Neuronal stem cell (in vitro differentiated cells): Measurements from ENCODE around the gene TTLL1.

Experiments used
- DNase-seq: peaks from one replicate; pipeline ENCODE4 v3.0.0-alpha.2; 2013; ENCODE audit warnings: low spot score
- H2AFZ ChIP-seq: one replicate; pipeline ENCODE4 v1.6.1; 2013; ENCODE audit warnings: mild to moderate bottlenecking, low read length, inconsistent platforms
- H2AK5ac ChIP-seq: 2 replicates; pipeline ENCODE4 v1.6.1; 2013; ENCODE audit warnings: low read depth, mild to moderate bottlenecking, inconsistent platforms, low read length, moderate library complexity, mixed read lengths
- H2BK120ac ChIP-seq: 2 replicates; pipeline ENCODE4 v1.6.1; 2013; ENCODE audit warnings: low read depth, mild to moderate bottlenecking, inconsistent platforms, low read length, moderate library complexity, mixed read lengths
- H2BK12ac ChIP-seq: one replicate; pipeline ENCODE4 v1.6.1; 2013; ENCODE audit warnings: low read length, inconsistent platforms
- H2BK15ac ChIP-seq: 2 replicates; pipeline ENCODE4 v1.6.1; 2013; ENCODE audit warnings: mild to moderate bottlenecking, low read length, inconsistent platforms, mixed read lengths
- H2BK5ac ChIP-seq: one replicate; pipeline ENCODE4 v1.6.1; 2013; ENCODE audit warnings: inconsistent platforms, mild to moderate bottlenecking, low read length, moderate library complexity
- H3K14ac ChIP-seq: one replicate; pipeline ENCODE4 v1.6.1; 2013; ENCODE audit warnings: low read length, inconsistent platforms
- H3K18ac ChIP-seq: 2 replicates; pipeline ENCODE4 v1.6.1; 2013; ENCODE audit warnings: low read length, inconsistent platforms
- H3K23ac ChIP-seq: 2 replicates; pipeline ENCODE4 v1.6.1; 2013; ENCODE audit warnings: low read depth, mild to moderate bottlenecking, mixed read lengths, low read length, inconsistent platforms; ENCODE audit not compliant: poor library complexity
- H3K27ac ChIP-seq: replicated peaks from 3 replicates; pipeline ENCODE4 v1.5.1; 2013; ENCODE audit warnings: low read length, inconsistent platforms
- H3K27me3 ChIP-seq, 3 experiments: 2 replicates each; pipeline ENCODE4 v1.6.1; 2013; ENCODE audit warnings: low read length in 3 of 3, mild to moderate bottlenecking in 2 of 3, inconsistent platforms in 1 of 3, low read depth in 1 of 3, mixed read lengths in 1 of 3, moderate library complexity in 1 of 3; ENCODE audit not compliant: control insufficient read depth in 3 of 3, insufficient read depth in 3 of 3
- H3K36me3 ChIP-seq, 2 donors: replicated peaks in 1 of 2; 2 replicates each; pipeline ENCODE4 v1.6.1; 2013; ENCODE audit warnings: low read length in 2 of 2; ENCODE audit not compliant: control insufficient read depth in 2 of 2, insufficient read depth in 2 of 2
- H3K4ac ChIP-seq: 2 replicates; pipeline ENCODE4 v1.6.1; 2013; ENCODE audit warnings: inconsistent platforms, mild to moderate bottlenecking, low read length, moderate library complexity
- H3K4me1 ChIP-seq, 2 donors: 1 replicate in 1 of 2; 2 replicates in 1 of 2; pipeline ENCODE4 v1.6.1; 2013; ENCODE audit warnings: low read length in 2 of 2, low read depth in 1 of 2; ENCODE audit not compliant: control insufficient read depth in 2 of 2, insufficient read depth in 1 of 2
- H3K4me2 ChIP-seq: one replicate; pipeline ENCODE4 v1.6.1; 2013; ENCODE audit warnings: mild to moderate bottlenecking, low read length, inconsistent platforms; ENCODE audit not compliant: insufficient read depth, poor library complexity, severe bottlenecking
- H3K4me3 ChIP-seq, 2 donors: 2 replicates each; pipeline ENCODE4 v1.5.1; 2013; ENCODE audit warnings: low read length in 2 of 2, mild to moderate bottlenecking in 2 of 2, inconsistent platforms in 1 of 2, moderate library complexity in 1 of 2
- H3K79me1 ChIP-seq: one replicate; pipeline ENCODE4 v1.6.1; 2013; ENCODE audit warnings: low read depth, mild to moderate bottlenecking, inconsistent platforms, low read length, moderate library complexity
- H3K9ac ChIP-seq: one replicate; pipeline ENCODE4 v1.6.1; 2013; ENCODE audit warnings: mild to moderate bottlenecking, low read depth, low read length, inconsistent platforms; ENCODE audit not compliant: poor library complexity
- H3K9me3 ChIP-seq, 2 donors: replicated peaks in 1 of 2; 2 replicates each; pipeline versions ENCODE3 to v1.6.1; 2013; ENCODE audit warnings: low read length in 2 of 2, mild to moderate bottlenecking in 2 of 2, inconsistent platforms in 1 of 2, low read depth in 1 of 2, mixed read lengths in 1 of 2, moderate library complexity in 1 of 2; ENCODE audit not compliant: control insufficient read depth in 2 of 2, insufficient read depth in 1 of 2
- H4K8ac ChIP-seq: one replicate; pipeline ENCODE4 v1.6.1; 2013; ENCODE audit warnings: low read depth, mild to moderate bottlenecking, inconsistent platforms, low read length, moderate library complexity
- H4K91ac ChIP-seq: one replicate; pipeline ENCODE4 v1.6.1; 2013; ENCODE audit warnings: low read length, low read depth, mild to moderate bottlenecking, inconsistent platforms; ENCODE audit not compliant: poor library complexity
- WGBS, 2 donors: extraction: QIAGEN DNeasy Blood & Tissue Kit; methylation state at CpG; one replicate each; pipeline ENCODE4 v1.1.7; 2013; ENCODE audit warnings: missing lambda C conversion rate in 2 of 2, mixed read lengths in 1 of 2; ENCODE audit not compliant: insufficient read length in 2 of 2, insufficient replicate concordance in 1 of 2; ENCODE audit errors: extremely low coverage in 2 of 2; 5-methylcytosine and 5-hydroxymethylcytosine counted together

Gene TTLL1

GRCh38 chr22:43128928-43129424 is 39.8 kb upstream of the TTLL1 start:
- Histone ChIP-seq H3K4me1 (peaks cover 5 to 10% of the 10 kb centered on the region in 2 donors), H2BK120ac (no peak overlapping the region), H2BK12ac (no peak overlapping the region), H3K9ac (peak overlapping the region; percentile 63), H4K91ac (no peak overlapping the region), H3K79me1 (no peaks in the 10 kb centered on the region), H3K27ac (no peak overlapping the region), H3K36me3 (peaks cover 17 to 30% of the 10 kb centered on the region in 2 donors), H3K4me3 (no peak overlapping the region), H3K18ac (no peak overlapping the region), H2AK5ac (no peak overlapping the region), H3K4me2 (no peak overlapping the region), H3K14ac (no peak overlapping the region), H3K23ac (peak overlapping the region; percentile 75), H3K27me3 (no peaks in the 10 kb centered on the region), H4K8ac (no peak overlapping the region), H2BK15ac (no peak overlapping the region), H3K4ac (no peak overlapping the region), H2BK5ac (peak overlapping the region; percentile 24), H2AFZ (no peak overlapping the region), H3K9me3 (no peaks in the 10 kb centered on the region)
- WGBS, 2 donors, result no CpG with 5 or more reads among the region's 20 CpGs
- no peak for DNase-seq

- Histone ChIP-seq H3K4me1 (peaks cover 5 to 10% of the 10 kb centered on the region in 2 donors), H4K91ac (no peak overlapping the region)
- WGBS, 2 donors, result no CpG with 5 or more reads among the region's 13 CpGs
These were observed 38.9 kb upstream of the TTLL1 start for GRCh38 chr22:43128116-43128515.

GRCh38 chr22:43127166-43127908 is 38.1 kb upstream of the TTLL1 start:
- Histone ChIP-seq H3K4me2 (no peak overlapping the region), H3K4ac (no peak overlapping the region), H3K4me1 (peaks cover 5 to 10% of the 10 kb centered on the region in 2 donors), H3K27me3 (no peaks in the 10 kb centered on the region), H2BK5ac (peak overlapping the region; percentile 75), H3K18ac (peak overlapping the region; percentile 64), H2BK120ac (no peak overlapping the region), H4K8ac (no peak overlapping the region), H3K4me3 (no peak overlapping the region), H2AFZ (no peak overlapping the region), H3K36me3 (peaks cover 5 to 16% of the 10 kb centered on the region in 2 donors), H2BK15ac (no peak overlapping the region), H3K9me3 (no peaks in the 10 kb centered on the region), H3K27ac (no peak overlapping the region), H2AK5ac (no peak overlapping the region), H3K9ac (peak overlapping the region; percentile 70), H3K23ac (peak overlapping the region; percentile 73), H3K79me1 (no peaks in the 10 kb centered on the region), H4K91ac (no peak overlapping the region), H2BK12ac (no peak overlapping the region), H3K14ac (no peak overlapping the region)
- WGBS, 2 donors, result no CpG with 5 or more reads among the region's 17 CpGs
- no peak for DNase-seq

More at GRCh38 chr22:43128116-43128515, 38.9 kb upstream of the TTLL1 start:
- Histone ChIP-seq H2BK12ac (no peak overlapping the region), H4K8ac (no peak overlapping the region), H3K14ac (no peak overlapping the region), H2BK5ac (peak overlapping the region; percentile 75), H3K27ac (no peak overlapping the region), H3K23ac (no peak overlapping the region), H3K27me3 (no peaks in the 10 kb centered on the region), H3K9ac (no peak overlapping the region), H2AFZ (no peak overlapping the region), H3K79me1 (no peaks in the 10 kb centered on the region), H2BK15ac (no peak overlapping the region), H2AK5ac (peak overlapping the region; percentile 56), H3K18ac (no peak overlapping the region), H3K4ac (no peak overlapping the region), H3K9me3 (no peaks in the 10 kb centered on the region), H3K36me3 (peaks cover 13 to 24% of the 10 kb centered on the region in 2 donors), H2BK120ac (no peak overlapping the region), H3K4me2 (no peak overlapping the region), H3K4me3 (no peak overlapping the region)
- no peak for DNase-seq

GRCh38 chr22:43126501-43127165 is 37.4 kb upstream of the TTLL1 start:
- Histone ChIP-seq H3K27me3 (no peaks in the 10 kb centered on the region), H2BK12ac (no peak overlapping the region), H4K91ac (no peak overlapping the region), H3K4ac (no peak overlapping the region), H3K9ac (no peak overlapping the region), H2AFZ (no peak overlapping the region), H3K4me1 (peaks cover 5 to 10% of the 10 kb centered on the region in 2 donors), H2BK5ac (no peak overlapping the region), H3K23ac (no peak overlapping the region), H3K4me3 (no peak overlapping the region), H3K27ac (no peak overlapping the region), H3K9me3 (no peaks in the 10 kb centered on the region), H4K8ac (no peak overlapping the region), H3K36me3 (peaks cover under 1 to 9% of the 10 kb centered on the region in 2 donors), H3K18ac (no peak overlapping the region), H2AK5ac (no peak overlapping the region), H3K14ac (no peak overlapping the region), H2BK15ac (no peak overlapping the region), H3K4me2 (no peak overlapping the region), H2BK120ac (no peak overlapping the region), H3K79me1 (no peaks in the 10 kb centered on the region)
- no peak for DNase-seq
- WGBS, 2 donors, result no CpG with 5 or more reads among the region's 5 CpGs
